ENCODE data around the gene GPR39.

The GPR39 gene

GRCh38 chr2:132478461-132479105 lies 62.0 kb downstream of the GPR39 start:
- H3K27me3 Mint-ChIP-seq = no peaks in the 10 kb centered on the region
- no peak overlapping the region for H3K27ac Mint-ChIP-seq
- no peaks in the 10 kb centered on the region for H3K36me3 Mint-ChIP-seq (ENCODE audit: low read depth)
- H3K4me3 Mint-ChIP-seq = no peak overlapping the region
- no peaks in the 10 kb centered on the region for H3K4me1 Mint-ChIP-seq (ENCODE audit: low read depth)
- DNase-seq = no peak
- peaks cover 9% of the 10 kb centered on the region for H3K9me3 Mint-ChIP-seq

GRCh38 chr2:132479155-132479554 lies 62.5 kb downstream of the GPR39 start:
- Mint-ChIP-seq H3K9me3 (peaks cover 9% of the 10 kb centered on the region), H3K4me1 (ENCODE audit: low read depth) (no peaks in the 10 kb centered on the region), H3K36me3 (ENCODE audit: low read depth) (no peaks in the 10 kb centered on the region)

GRCh38 chr2:132482821-132483220 lies 66.2 kb downstream of the GPR39 start:
- no peaks in the 10 kb centered on the region for H3K4me1 Mint-ChIP-seq (ENCODE audit: low read depth)
- DNase-seq = no peak
- H3K36me3 Mint-ChIP-seq (ENCODE audit: low read depth) = no peaks in the 10 kb centered on the region
- H3K27ac Mint-ChIP-seq = no peak overlapping the region
- peaks cover 6% of the 10 kb centered on the region for H3K9me3 Mint-ChIP-seq
- no peak overlapping the region for H3K4me3 Mint-ChIP-seq
- H3K27me3 Mint-ChIP-seq = no peaks in the 10 kb centered on the region

More at GRCh38 chr2:132479155-132479554, 62.5 kb downstream of the GPR39 start:
- no peak for DNase-seq
- H3K27me3 Mint-ChIP-seq = no peaks in the 10 kb centered on the region
- H3K27ac Mint-ChIP-seq = no peak overlapping the region
- no peak overlapping the region for H3K4me3 Mint-ChIP-seq

GRCh38 chr2:132484144-132484543 lies 67.5 kb downstream of the GPR39 start:
- Mint-ChIP-seq H3K27ac (no peak overlapping the region), H3K27me3 (peaks cover 8% of the 10 kb centered on the region), H3K36me3 (ENCODE audit: low read depth) (no peaks in the 10 kb centered on the region), H3K4me1 (ENCODE audit: low read depth) (no peaks in the 10 kb centered on the region), H3K9me3 (peaks cover 4% of the 10 kb centered on the region), H3K4me3 (no peak overlapping the region)
- no peak for DNase-seq

- no peak overlapping the region for H3K27ac Mint-ChIP-seq
- H3K4me1 Mint-ChIP-seq (ENCODE audit: low read depth) = no peaks in the 10 kb centered on the region
- H3K27me3 Mint-ChIP-seq = peaks cover 8% of the 10 kb centered on the region
- H3K4me3 Mint-ChIP-seq = no peak overlapping the region
- H3K9me3 Mint-ChIP-seq = peaks cover 3% of the 10 kb centered on the region
- DNase-seq = no peak
- H3K36me3 Mint-ChIP-seq (ENCODE audit: low read depth) = no peaks in the 10 kb centered on the region
Measured at GRCh38 chr2:132488491-132488890, 71.9 kb downstream of the GPR39 start.

- Mint-ChIP-seq H3K36me3 (ENCODE audit: low read depth) (no peaks in the 10 kb centered on the region), H3K4me3 (no peak overlapping the region), H3K9me3 (peaks cover 3% of the 10 kb centered on the region), H3K27ac (no peak overlapping the region), H3K4me1 (ENCODE audit: low read depth) (no peaks in the 10 kb centered on the region), H3K27me3 (peaks cover 8% of the 10 kb centered on the region)
- no peak for DNase-seq
Measured at GRCh38 chr2:132489150-132489549, 72.5 kb downstream of the GPR39 start.

- Mint-ChIP-seq H3K9me3 (peaks cover 2% of the 10 kb centered on the region), H3K4me1 (ENCODE audit: low read depth) (no peaks in the 10 kb centered on the region), H3K27me3 (no peaks in the 10 kb centered on the region), H3K36me3 (ENCODE audit: low read depth) (no peaks in the 10 kb centered on the region), H3K4me3 (no peak overlapping the region), H3K27ac (no peak overlapping the region)
- no peak for DNase-seq
Measured at GRCh38 chr2:132495881-132496280, 79.3 kb downstream of the GPR39 start.

GRCh38 chr2:132496555-132496954 lies 80.0 kb downstream of the GPR39 start:
- Mint-ChIP-seq H3K27ac (no peak overlapping the region), H3K4me1 (ENCODE audit: low read depth) (no peaks in the 10 kb centered on the region), H3K36me3 (ENCODE audit: low read depth) (no peaks in the 10 kb centered on the region), H3K4me3 (no peak overlapping the region), H3K27me3 (no peaks in the 10 kb centered on the region), H3K9me3 (peaks cover 2% of the 10 kb centered on the region)
- no peak for DNase-seq

- no peak for DNase-seq
- no peak overlapping the region for H3K27ac Mint-ChIP-seq
Measured at GRCh38 chr2:132497591-132497990, 81.0 kb downstream of the GPR39 start.

GRCh38 chr2:132503701-132504100 lies 87.1 kb downstream of the GPR39 start:
- Mint-ChIP-seq H3K9me3 (peaks cover 18% of the 10 kb centered on the region), H3K4me1 (ENCODE audit: low read depth) (no peaks in the 10 kb centered on the region), H3K27me3 (no peaks in the 10 kb centered on the region), H3K27ac (no peak overlapping the region), H3K4me3 (no peak overlapping the region), H3K36me3 (ENCODE audit: low read depth) (no peaks in the 10 kb centered on the region)
- DNase-seq = no peak

More at GRCh38 chr2:132497591-132497990, 81.0 kb downstream of the GPR39 start:
- Mint-ChIP-seq H3K9me3 (peaks cover 6% of the 10 kb centered on the region), H3K4me1 (ENCODE audit: low read depth) (no peaks in the 10 kb centered on the region), H3K36me3 (ENCODE audit: low read depth) (no peaks in the 10 kb centered on the region), H3K4me3 (no peak overlapping the region), H3K27me3 (no peaks in the 10 kb centered on the region)

GRCh38 chr2:132515010-132515409 lies 98.4 kb downstream of the GPR39 start:
- Mint-ChIP-seq H3K4me3 (no peak overlapping the region), H3K4me1 (ENCODE audit: low read depth) (no peaks in the 10 kb centered on the region), H3K27me3 (no peaks in the 10 kb centered on the region), H3K27ac (no peak overlapping the region), H3K36me3 (ENCODE audit: low read depth) (no peaks in the 10 kb centered on the region), H3K9me3 (no peaks in the 10 kb centered on the region)
- DNase-seq = no peak

- Mint-ChIP-seq H3K4me3 (no peak overlapping the region), H3K27ac (no peak overlapping the region), H3K9me3 (no peaks in the 10 kb centered on the region), H3K27me3 (no peaks in the 10 kb centered on the region), H3K36me3 (ENCODE audit: low read depth) (no peaks in the 10 kb centered on the region), H3K4me1 (ENCODE audit: low read depth) (no peaks in the 10 kb centered on the region)
- no peak for DNase-seq
Measured at GRCh38 chr2:132517386-132517785, 100.8 kb downstream of the GPR39 start.

GRCh38 chr2:132518302-132518701 lies 101.7 kb downstream of the GPR39 start:
- H3K4me3 Mint-ChIP-seq = no peak overlapping the region

GRCh38 chr2:132519566-132519965 lies 103.0 kb downstream of the GPR39 start:
- no peaks in the 10 kb centered on the region for H3K4me1 Mint-ChIP-seq (ENCODE audit: low read depth)
- no peak for DNase-seq
- H3K36me3 Mint-ChIP-seq (ENCODE audit: low read depth) = no peaks in the 10 kb centered on the region
- no peak overlapping the region for H3K27ac Mint-ChIP-seq
- no peak overlapping the region for H3K4me3 Mint-ChIP-seq
- H3K27me3 Mint-ChIP-seq = no peaks in the 10 kb centered on the region
- H3K9me3 Mint-ChIP-seq = no peaks in the 10 kb centered on the region

More at GRCh38 chr2:132518302-132518701, 101.7 kb downstream of the GPR39 start:
- Mint-ChIP-seq H3K27ac (no peak overlapping the region), H3K9me3 (no peaks in the 10 kb centered on the region), H3K36me3 (ENCODE audit: low read depth) (no peaks in the 10 kb centered on the region), H3K4me1 (ENCODE audit: low read depth) (no peaks in the 10 kb centered on the region), H3K27me3 (no peaks in the 10 kb centered on the region)
- no peak for DNase-seq

- Mint-ChIP-seq H3K4me3 (no peak overlapping the region), H3K27ac (no peak overlapping the region)
- DNase-seq = no peak
Measured at GRCh38 chr2:132521341-132521740, 104.7 kb downstream of the GPR39 start.

GRCh38 chr2:132522901-132523300 lies 106.3 kb downstream of the GPR39 start:
- no peak for DNase-seq
- Mint-ChIP-seq H3K4me3 (no peak overlapping the region), H3K27me3 (no peaks in the 10 kb centered on the region), H3K27ac (no peak overlapping the region), H3K4me1 (ENCODE audit: low read depth) (no peaks in the 10 kb centered on the region), H3K9me3 (no peaks in the 10 kb centered on the region), H3K36me3 (ENCODE audit: low read depth) (no peaks in the 10 kb centered on the region)

More at GRCh38 chr2:132521341-132521740, 104.7 kb downstream of the GPR39 start:
- no peaks in the 10 kb centered on the region for H3K4me1 Mint-ChIP-seq (ENCODE audit: low read depth)
- no peaks in the 10 kb centered on the region for H3K9me3 Mint-ChIP-seq
- no peaks in the 10 kb centered on the region for H3K27me3 Mint-ChIP-seq
- no peaks in the 10 kb centered on the region for H3K36me3 Mint-ChIP-seq (ENCODE audit: low read depth)
